Stimulated activated CD4-positive, alpha-beta T cell treated with anti-CD3 and anti-CD28 coated beads, Interleukin-1b, Interleukin-23, amount 100 ng/mL, for 1 hour (primary cell): ENCODE results near the gene ADARB2.
"Not testable (repeated sequence)": the region's sequence is repeated elsewhere in the genome, so short reads cannot be mapped to it uniquely, and the experiment has no call there.

Experiments used
- DNase-seq, 2 donors: peaks; one replicate each; pipeline ENCODE4 v3.0.0-alpha.2; 2020; ENCODE audit warnings: low read depth in 2 of 2

The ADARB2 gene

GRCh38 chr10:1232164-1232911 lies 505.0 kb downstream of the ADARB2 start:
- no peak for DNase-seq

- no peak for DNase-seq
These were observed 506.6 kb downstream of the ADARB2 start for GRCh38 chr10:1230592-1231275.

- DNase-seq: no peak
These were observed 507.2 kb downstream of the ADARB2 start for GRCh38 chr10:1230138-1230537.

- DNase-seq: no peak
These were observed 507.8 kb downstream of the ADARB2 start for GRCh38 chr10:1229574-1229973.

- DNase-seq: no peak
These were observed 508.2 kb downstream of the ADARB2 start for GRCh38 chr10:1229116-1229515.

- no peak for DNase-seq
These were observed 508.8 kb downstream of the ADARB2 start for GRCh38 chr10:1228467-1228975.

- no peak for DNase-seq
These were observed 509.6 kb downstream of the ADARB2 start for GRCh38 chr10:1227510-1228402.

GRCh38 chr10:1226907-1227306 lies 510.4 kb downstream of the ADARB2 start:
- DNase-seq: not testable (repeated sequence)

- DNase-seq: not testable (repeated sequence)
These were observed 517.5 kb downstream of the ADARB2 start for GRCh38 chr10:1219874-1220273.

GRCh38 chr10:1217661-1218060 lies 519.7 kb downstream of the ADARB2 start:
- DNase-seq: no peak

GRCh38 chr10:1217237-1217587 lies 520.1 kb downstream of the ADARB2 start:
- DNase-seq: no peak

- no peak for DNase-seq
These were observed 520.6 kb downstream of the ADARB2 start for GRCh38 chr10:1216574-1217236.

GRCh38 chr10:1215862-1216573 lies 521.3 kb downstream of the ADARB2 start:
- no peak for DNase-seq

GRCh38 chr10:1214882-1215540 lies 522.3 kb downstream of the ADARB2 start:
- DNase-seq: no peak

- DNase-seq: no peak
These were observed 523.2 kb downstream of the ADARB2 start for GRCh38 chr10:1214071-1214675.

GRCh38 chr10:1213252-1214070 lies 523.9 kb downstream of the ADARB2 start:
- no peak for DNase-seq

GRCh38 chr10:1212571-1213141 lies 524.7 kb downstream of the ADARB2 start:
- DNase-seq: no peak

GRCh38 chr10:1211844-1212570 lies 525.3 kb downstream of the ADARB2 start:
- DNase-seq: no peak
